Measurements from ENCODE around the gene E2F6. TPM values are rescaled to one million over a fixed set of nuclear protein-coding genes. Genes with fewer than 3 reads are reported as not detected.

Gene E2F6
- polyA plus RNA-seq, 3 donors: 3.5 to 6.4 (median 3.7) TPM

DNA sequence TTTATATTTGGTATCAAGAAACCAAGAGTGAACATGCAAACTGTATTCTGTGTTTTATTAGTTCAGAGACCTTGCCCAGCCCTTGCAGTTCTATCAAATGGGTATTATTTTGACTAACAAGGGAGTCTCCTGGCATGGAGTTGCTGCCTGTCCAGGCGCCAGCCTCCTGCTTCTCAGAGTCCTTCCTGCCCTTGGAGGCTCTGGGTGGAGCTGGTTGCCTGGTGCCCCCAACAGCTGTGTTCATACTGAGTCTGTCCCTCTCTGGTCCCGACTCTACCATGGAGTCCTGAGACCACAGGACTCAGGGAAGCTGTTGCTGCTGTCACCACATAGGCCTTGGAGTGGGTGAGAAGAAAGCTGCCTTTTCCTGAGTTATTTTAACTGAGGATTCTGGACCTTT is 41.6 kb upstream of the E2F6 start:
- H3K9ac ChIP-seq (ENCODE audit: insufficient read depth, low read length, poor library complexity, severe bottlenecking): no peak overlapping the region

DNA sequence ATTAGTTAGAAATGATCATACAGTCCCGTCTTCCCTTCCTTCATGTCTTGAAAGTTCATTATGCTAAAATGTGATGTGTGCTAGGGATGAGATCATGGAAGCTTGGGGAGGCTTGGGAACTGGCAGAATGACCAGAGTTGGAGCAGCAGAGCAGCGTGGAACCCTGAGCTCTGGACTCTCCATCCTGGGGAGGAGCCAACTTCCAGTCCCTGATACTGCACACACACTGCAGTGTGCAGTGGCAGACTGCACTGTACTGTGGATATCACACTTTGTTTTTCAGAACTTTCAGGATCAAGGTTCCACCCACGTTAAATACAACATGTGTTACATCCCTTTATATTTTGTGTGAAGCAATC is 40.6 kb upstream of the E2F6 start:
- Histone ChIP-seq H3K4me3 (replicated peaks in 1 of 3; ENCODE audit: low read depth in 2 of 3, low read length in 3 of 3) (no peak overlapping the region), H3K27me3 (ENCODE audit: control insufficient read depth in 2 of 2, insufficient read depth in 2 of 2, low read length in 2 of 2) (peaks cover 0 to 2% of the 10 kb centered on the region in 2 donors), H3K4me2 (replicated peaks; ENCODE audit: extremely low read depth, low read length, poor library complexity, severe bottlenecking) (no peak overlapping the region), H3K36me3 (replicated peaks in 1 of 2; ENCODE audit: control insufficient read depth in 1 of 2, insufficient read depth in 2 of 2, low read length in 2 of 2) (no peaks in the 10 kb centered on the region), H3K27ac (ENCODE audit: low read depth in 1 of 2, low read length in 2 of 2) (no peak overlapping the region), H3K9me3 (replicated peaks in 1 of 2; ENCODE audit: control insufficient read depth in 1 of 2, insufficient read depth in 1 of 2, low read length in 2 of 2) (no peaks in the 10 kb centered on the region), H3K9ac (ENCODE audit: insufficient read depth, low read length, poor library complexity, severe bottlenecking) (no peak overlapping the region), H4K20me1 (ENCODE audit: insufficient read depth, low read length) (no peaks in the 10 kb centered on the region), H3K4me1 (ENCODE audit: control insufficient read depth in 1 of 2, insufficient read depth in 2 of 2, low read length in 2 of 2) (no peaks in the 10 kb centered on the region), H2AFZ (ENCODE audit: insufficient read depth, low read depth, low read length, poor library complexity, severe bottlenecking) (no peak overlapping the region), H3K79me2 (ENCODE audit: insufficient read depth, low read length) (no peaks in the 10 kb centered on the region)
- Mint-ChIP-seq H3K27ac (no peak overlapping the region), H3K4me3 (no peak overlapping the region), H3K4me1 (peaks cover under 1% of the 10 kb centered on the region), H3K9me3 (peaks cover 0 to 6% (median 3%) of the 10 kb centered on the region in 7 donors), H3K27me3 (ENCODE audit: low read depth in 3 of 3) (peaks cover 4 to 8% (median 5%) of the 10 kb centered on the region in 3 donors), H3K36me3 (no peaks in the 10 kb centered on the region)
- DNase-seq: no peak
- intact Hi-C loops (cut with micrococcal nuclease): no loop called here
- 0% methylated on average over 1 of the region's 3 CpGs for WGBS (ENCODE audit: insufficient coverage)
- TF ChIP-seq, protein P1, sequence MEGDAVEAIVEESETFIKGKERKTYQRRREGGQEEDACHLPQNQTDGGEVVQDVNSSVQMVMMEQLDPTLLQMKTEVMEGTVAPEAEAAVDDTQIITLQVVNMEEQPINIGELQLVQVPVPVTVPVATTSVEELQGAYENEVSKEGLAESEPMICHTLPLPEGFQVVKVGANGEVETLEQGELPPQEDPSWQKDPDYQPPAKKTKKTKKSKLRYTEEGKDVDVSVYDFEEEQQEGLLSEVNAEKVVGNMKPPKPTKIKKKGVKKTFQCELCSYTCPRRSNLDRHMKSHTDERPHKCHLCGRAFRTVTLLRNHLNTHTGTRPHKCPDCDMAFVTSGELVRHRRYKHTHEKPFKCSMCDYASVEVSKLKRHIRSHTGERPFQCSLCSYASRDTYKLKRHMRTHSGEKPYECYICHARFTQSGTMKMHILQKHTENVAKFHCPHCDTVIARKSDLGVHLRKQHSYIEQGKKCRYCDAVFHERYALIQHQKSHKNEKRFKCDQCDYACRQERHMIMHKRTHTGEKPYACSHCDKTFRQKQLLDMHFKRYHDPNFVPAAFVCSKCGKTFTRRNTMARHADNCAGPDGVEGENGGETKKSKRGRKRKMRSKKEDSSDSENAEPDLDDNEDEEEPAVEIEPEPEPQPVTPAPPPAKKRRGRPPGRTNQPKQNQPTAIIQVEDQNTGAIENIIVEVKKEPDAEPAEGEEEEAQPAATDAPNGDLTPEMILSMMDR (IDR thresholded peaks at IDR 0.05): no peak

More for the DNA sequence above, 41.6 kb upstream of the E2F6 start:
- H3K4me3 Mint-ChIP-seq: no peak overlapping the region
- peaks cover 0 to 6% (median 3%) of the 10 kb centered on the region in 7 donors for H3K9me3 Mint-ChIP-seq
- H3K79me2 ChIP-seq (ENCODE audit: insufficient read depth, low read length): no peaks in the 10 kb centered on the region
- H3K36me3 Mint-ChIP-seq: no peaks in the 10 kb centered on the region
- H4K20me1 ChIP-seq (ENCODE audit: insufficient read depth, low read length): no peaks in the 10 kb centered on the region
- no peaks in the 10 kb centered on the region for H3K4me1 ChIP-seq (ENCODE audit: control insufficient read depth in 1 of 2, insufficient read depth in 2 of 2, low read length in 2 of 2)
- H3K4me1 Mint-ChIP-seq: no peaks in the 10 kb centered on the region
- 75% methylated on average over 1 of the region's 2 CpGs for WGBS (ENCODE audit: insufficient coverage)
- H3K27me3 Mint-ChIP-seq (ENCODE audit: low read depth in 3 of 3): peaks cover 4 to 8% (median 6%) of the 10 kb centered on the region in 3 donors
- intact Hi-C loops (cut with micrococcal nuclease): no loop called here
- no peak overlapping the region for H2AFZ ChIP-seq (ENCODE audit: insufficient read depth, low read depth, low read length, poor library complexity, severe bottlenecking)
- DNase-seq: no peak
- peaks cover 0 to 2% of the 10 kb centered on the region in 2 donors for H3K27me3 ChIP-seq (ENCODE audit: control insufficient read depth in 2 of 2, insufficient read depth in 2 of 2, low read length in 2 of 2)
- H3K36me3 ChIP-seq (replicated peaks in 1 of 2; ENCODE audit: control insufficient read depth in 1 of 2, insufficient read depth in 2 of 2, low read length in 2 of 2): no peaks in the 10 kb centered on the region
- no peak overlapping the region for H3K27ac Mint-ChIP-seq
- TF ChIP-seq, protein P1 (IDR thresholded peaks at IDR 0.05): no peak
- no peak overlapping the region for H3K4me3 ChIP-seq (replicated peaks in 1 of 3; ENCODE audit: low read depth in 2 of 3, low read length in 3 of 3)
- H3K4me2 ChIP-seq (replicated peaks; ENCODE audit: extremely low read depth, low read length, poor library complexity, severe bottlenecking): no peak overlapping the region
- no peaks in the 10 kb centered on the region for H3K9me3 ChIP-seq (replicated peaks in 1 of 2; ENCODE audit: control insufficient read depth in 1 of 2, insufficient read depth in 1 of 2, low read length in 2 of 2)
- no peak overlapping the region for H3K27ac ChIP-seq (ENCODE audit: low read depth in 1 of 2, low read length in 2 of 2)

All from CD14-positive monocyte (primary cell).